HG02642 (cell line): ENCODE measurements around the gene ACBD3.

ENCODE experiments used
- ATAC-seq: cut with Tn5 transposase; IDR thresholded peaks from one replicate; pipeline ENCODE4 v1.9.1; 2021; ENCODE audit warnings: mild to moderate bottlenecking; ENCODE audit not compliant: unreplicated experiment, poor library complexity

Gene ACBD3

GRCh38 chr1:226118357-226118756 lies 68.2 kb downstream of the ACBD3 start:
- ATAC-seq, result no peak

- no peak for ATAC-seq
Measured at GRCh38 chr1:226117330-226117729, 69.2 kb downstream of the ACBD3 start.

GRCh38 chr1:226116673-226117072 lies 69.9 kb downstream of the ACBD3 start:
- no peak for ATAC-seq

- ATAC-seq, result no peak
Measured at GRCh38 chr1:226112626-226113025, 73.9 kb downstream of the ACBD3 start.

GRCh38 chr1:226111883-226112261 lies 74.7 kb downstream of the ACBD3 start:
- no peak for ATAC-seq

- ATAC-seq, result no peak
Measured at GRCh38 chr1:226111098-226111882, 75.3 kb downstream of the ACBD3 start.

GRCh38 chr1:226110249-226111097 lies 76.1 kb downstream of the ACBD3 start:
- ATAC-seq, result peak; percentile 79

GRCh38 chr1:226109829-226110248 lies 76.7 kb downstream of the ACBD3 start:
- ATAC-seq, result peak; percentile 80

GRCh38 chr1:226108935-226109828 lies 77.4 kb downstream of the ACBD3 start:
- no peak for ATAC-seq

- no peak for ATAC-seq
Measured at GRCh38 chr1:226107471-226108460, 78.8 kb downstream of the ACBD3 start.

- ATAC-seq, result no peak
Measured at GRCh38 chr1:226104671-226105121, 81.8 kb downstream of the ACBD3 start.

- no peak for ATAC-seq
Measured at GRCh38 chr1:226100436-226101391, 85.8 kb downstream of the ACBD3 start.

GRCh38 chr1:226098870-226099835 lies 87.4 kb downstream of the ACBD3 start:
- ATAC-seq, result no peak

GRCh38 chr1:226097866-226098625 lies 88.5 kb downstream of the ACBD3 start:
- no peak for ATAC-seq

GRCh38 chr1:226095286-226095685 lies 91.3 kb downstream of the ACBD3 start:
- ATAC-seq, result no peak
